H1 (cell line): Measurements from ENCODE around the gene S100A14. TPM values are rescaled to one million over a fixed set of nuclear protein-coding genes. Genes with fewer than 3 reads are reported as not detected.

ENCODE experiments used
- CTCF ChIA-PET: fragments of 300-600 bp; sonication (Branson Sonifier 250); formaldehyde crosslinking; loops from one replicate; lab custom pipeline; 2021; ENCODE audit not compliant: partially characterized antibody; lab: Charles Lee
- POLR2A ChIA-PET: fragments of 300-600 bp; sonication (Branson Sonifier 250); formaldehyde crosslinking; loops from one replicate; lab custom pipeline; 2021; ENCODE audit warnings: inconsistent platforms; ENCODE audit not compliant: partially characterized antibody; lab: Charles Lee
- DNase-seq, 2 experiments: peaks; one replicate each; pipeline versions ENCODE4 v3.0.0 to v3.0.0-alpha.2; 2010 to 2022; ENCODE audit warnings: low spot score in 2 of 2, low read depth in 1 of 2, mixed read lengths in 1 of 2
- FAIRE-seq: peaks from 2 replicates; lab custom pipeline; 2011; peaks lifted over from hg19 to GRCh38; lab: Jason Lieb, UNC
- H2AFZ ChIP-seq: 2 replicates; pipeline ENCODE4 v1.8.1; 2012; ENCODE audit warnings: low read length, inconsistent platforms
- H2AK5ac ChIP-seq: 2 replicates; pipeline ENCODE4 v1.6.1; 2013; ENCODE audit warnings: low read depth, low read length
- H2BK120ac ChIP-seq: replicated peaks from 2 replicates; pipeline ENCODE3; 2013; ENCODE audit warnings: low read depth, low read length, inconsistent platforms
- H2BK12ac ChIP-seq: 2 replicates; pipeline ENCODE4 v1.6.1; 2013; ENCODE audit warnings: low read depth, low read length
- H2BK15ac ChIP-seq: 2 replicates; pipeline ENCODE4 v1.6.1; 2013; ENCODE audit warnings: low read length
- H2BK20ac ChIP-seq: 2 replicates; pipeline ENCODE4 v1.6.1; 2013; ENCODE audit warnings: low read length
- H2BK5ac ChIP-seq: 2 replicates; pipeline ENCODE4 v1.6.1; 2013; ENCODE audit warnings: low read depth, low read length
- H3K14ac ChIP-seq: 2 replicates; pipeline ENCODE4 v1.6.1; 2013; ENCODE audit warnings: inconsistent platforms; ENCODE audit not compliant: insufficient read length
- H3K18ac ChIP-seq: 2 replicates; pipeline ENCODE4 v1.6.1; 2013; ENCODE audit warnings: low read length; ENCODE audit errors: extremely low read depth
- H3K23ac ChIP-seq: 2 replicates; pipeline ENCODE4 v1.6.1; 2013; ENCODE audit warnings: inconsistent platforms; ENCODE audit not compliant: insufficient read length
- H3K23me2 ChIP-seq: 2 replicates; pipeline ENCODE4 v1.6.1; 2013; ENCODE audit warnings: low read depth, low read length
- H3K27ac ChIP-seq: 2 replicates; pipeline ENCODE4 v1.6.1; 2011; ENCODE audit warnings: low read depth, low read length, inconsistent platforms
- H3K27me3 ChIP-seq, 4 experiments: replicated peaks in 1 of 4; 1 replicate in 1 of 4; 2 replicates in 3 of 4; pipeline versions ENCODE4 v1.6.1 to v1.8.1; 2011 to 2013; ENCODE audit warnings: low read length in 3 of 4, mild to moderate bottlenecking in 3 of 4, inconsistent platforms in 2 of 4, mixed read lengths in 2 of 4, moderate library complexity in 1 of 4; ENCODE audit not compliant: control insufficient read depth in 3 of 4, insufficient read depth in 3 of 4; ENCODE audit errors: extremely low read depth in 1 of 4
- H3K36me3 ChIP-seq, 4 experiments: 2 replicates each; pipeline versions ENCODE4 v1.6.1 to v1.8.1; 2011 to 2013; ENCODE audit warnings: mild to moderate bottlenecking in 4 of 4, low read length in 3 of 4, moderate library complexity in 2 of 4, control low read depth in 1 of 4, inconsistent platforms in 1 of 4; ENCODE audit not compliant: insufficient read depth in 4 of 4, control insufficient read depth in 2 of 4
- H3K4ac ChIP-seq: replicated peaks from 2 replicates; pipeline ENCODE3; 2013; ENCODE audit warnings: low read length, low read depth, mixed read lengths, inconsistent platforms; ENCODE audit not compliant: insufficient read length
- H3K4me1 ChIP-seq, 4 experiments: replicated peaks in 1 of 4; 1 replicate in 1 of 4; 2 replicates in 3 of 4; pipeline versions ENCODE4 v1.6.1 to v1.8.1; 2011 to 2013; ENCODE audit warnings: low read length in 3 of 4, inconsistent platforms in 2 of 4, mixed read lengths in 1 of 4; ENCODE audit not compliant: insufficient read depth in 4 of 4, control insufficient read depth in 3 of 4
- H3K4me2 ChIP-seq, 2 experiments: 2 replicates each; pipeline versions ENCODE4 v1.6.1 to v1.8.1; 2011 to 2013; ENCODE audit warnings: low read depth in 2 of 2, low read length in 2 of 2, control low read depth in 1 of 2, inconsistent platforms in 1 of 2, mild to moderate bottlenecking in 1 of 2; ENCODE audit not compliant: insufficient read depth in 1 of 2
- H3K4me3 ChIP-seq, 4 experiments: fragments of 200-600, 300-600 bp in 1 of 4; sonication (generic), shearing (Covaris generic), sonication (Bioruptor Twin) in 1 of 4; 2 replicates each; pipeline versions ENCODE4 v1.5.1 to v1.8.1; 2011 to 2016; ENCODE audit warnings: low read length in 4 of 4, low read depth in 3 of 4, control low read depth in 2 of 4, inconsistent platforms in 2 of 4, mild to moderate bottlenecking in 2 of 4, mixed read lengths in 1 of 4, moderate library complexity in 1 of 4; ENCODE audit not compliant: insufficient read depth in 2 of 4; ENCODE audit errors: extremely low read depth in 1 of 4
- H3K56ac ChIP-seq: replicated peaks from 2 replicates; pipeline ENCODE3; 2013; ENCODE audit warnings: low read depth, mild to moderate bottlenecking, mixed read lengths, low read length, inconsistent platforms; ENCODE audit not compliant: insufficient read length
- H3K79me1 ChIP-seq: 2 replicates; pipeline ENCODE4 v1.6.1; 2013; ENCODE audit warnings: low read depth, low read length, control low read depth
- H3K79me2 ChIP-seq, 2 experiments: 2 replicates each; pipeline versions ENCODE4 v1.6.1 to v1.8.1; 2012 to 2013; ENCODE audit warnings: low read length in 2 of 2, mild to moderate bottlenecking in 2 of 2, inconsistent platforms in 1 of 2; ENCODE audit not compliant: insufficient read depth in 2 of 2, control insufficient read depth in 1 of 2
- H3K9ac ChIP-seq, 4 experiments: replicated peaks in 1 of 4; 1 replicate in 1 of 4; 2 replicates in 3 of 4; pipeline versions ENCODE4 v1.6.1 to v1.8.1; 2011 to 2013; ENCODE audit warnings: low read depth in 3 of 4, low read length in 3 of 4, control low read depth in 2 of 4, mild to moderate bottlenecking in 2 of 4, moderate library complexity in 2 of 4, inconsistent platforms in 1 of 4; ENCODE audit errors: extremely low read depth in 1 of 4
- H3K9me3 ChIP-seq, 2 experiments: 2 replicates each; pipeline versions ENCODE4 v1.6.1 to v1.8.1; 2012 to 2013; ENCODE audit warnings: mild to moderate bottlenecking in 2 of 2, moderate library complexity in 2 of 2, control low read depth in 1 of 2, inconsistent platforms in 1 of 2, low read depth in 1 of 2, low read length in 1 of 2, mixed read lengths in 1 of 2; ENCODE audit not compliant: insufficient read depth in 2 of 2
- H4K20me1 ChIP-seq, 2 experiments: replicated peaks in 1 of 2; 2 replicates each; pipeline versions ENCODE3 to v1.8.1; 2011 to 2013; ENCODE audit warnings: inconsistent platforms in 2 of 2, low read length in 2 of 2, mild to moderate bottlenecking in 1 of 2; ENCODE audit not compliant: insufficient read depth in 2 of 2, control insufficient read depth in 1 of 2
- H4K5ac ChIP-seq: 2 replicates; pipeline ENCODE4 v1.6.1; 2013; ENCODE audit warnings: low read length, low read depth, mixed read lengths, inconsistent platforms; ENCODE audit not compliant: insufficient read length
- H4K8ac ChIP-seq: 2 replicates; pipeline ENCODE4 v1.8.0; 2013; ENCODE audit warnings: mild to moderate bottlenecking, moderate library complexity, low read length, inconsistent platforms; ENCODE audit not compliant: insufficient read depth; ENCODE audit errors: extremely low read depth
- H4K91ac ChIP-seq: replicated peaks from 2 replicates; pipeline ENCODE3; 2013; ENCODE audit warnings: low read length, mixed read lengths, inconsistent platforms; ENCODE audit not compliant: insufficient read length
- BCL11A ChIP-seq, 2 experiments: IDR thresholded peaks; one replicate each; pipeline ENCODE4 v1.6.1; 2011; ENCODE audit warnings: low read depth in 2 of 2, low read length in 2 of 2, mild to moderate bottlenecking in 2 of 2
- CHD1 ChIP-seq: IDR thresholded peaks from 2 replicates; pipeline ENCODE4 v1.6.1; 2012; ENCODE audit warnings: low read depth, low read length, improper control_type of control experiment
- CHD2 ChIP-seq: IDR thresholded peaks from 2 replicates; pipeline ENCODE4 v1.6.1; 2012; ENCODE audit warnings: low read length, improper control_type of control experiment
- EGR1 ChIP-seq: IDR thresholded peaks from 2 replicates; pipeline ENCODE4 v1.6.1; 2011; ENCODE audit warnings: low read depth, low read length, borderline replicate concordance
- GABPA ChIP-seq: IDR thresholded peaks from 2 replicates; pipeline ENCODE4 v1.6.1; 2011; ENCODE audit warnings: mild to moderate bottlenecking, low read length, moderate library complexity, borderline replicate concordance; ENCODE audit not compliant: insufficient read depth
- JUND ChIP-seq: IDR thresholded peaks from 2 replicates; pipeline ENCODE4 v1.6.1; 2011; ENCODE audit warnings: mild to moderate bottlenecking, improper control_type of control experiment, low read length
- MAX ChIP-seq: IDR thresholded peaks from 2 replicates; pipeline ENCODE4 v1.6.1; 2012; ENCODE audit warnings: inconsistent platforms
- RAD21 ChIP-seq, 2 experiments: IDR thresholded peaks in 1 of 2; conservative IDR thresholded peaks in 1 of 2; 2 replicates each; pipeline ENCODE4 v1.6.1; 2011; ENCODE audit warnings: low read depth in 2 of 2, low read length in 2 of 2, improper control_type of control experiment in 1 of 2, inconsistent platforms in 1 of 2, mild to moderate bottlenecking in 1 of 2, moderate library complexity in 1 of 2
- RFX5 ChIP-seq: IDR thresholded peaks from 2 replicates; pipeline ENCODE4 v1.6.1; 2011; ENCODE audit warnings: low read depth, low read length, improper control_type of control experiment, borderline replicate concordance
- TCF12 ChIP-seq: IDR thresholded peaks from 2 replicates; pipeline ENCODE4 v1.6.1; 2011; ENCODE audit warnings: low read depth, mild to moderate bottlenecking, low read length
- WGBS, 2 experiments: shearing (Covaris generic) in 1 of 2; methylation state at CpG; one replicate each; pipeline versions ENCODE4 v1.1.6 to v1.1.7; 2013 to 2015; ENCODE audit warnings: low lambda C conversion rate in 2 of 2, mixed read lengths in 2 of 2, inconsistent platforms in 1 of 2, low coverage in 1 of 2, missing lambda C conversion rate in 1 of 2; ENCODE audit not compliant: insufficient replicate concordance in 2 of 2, insufficient coverage in 1 of 2, insufficient read length in 1 of 2; ENCODE audit errors: extremely low coverage in 1 of 2, missing lambda C conversion rate in 1 of 2; 5-methylcytosine and 5-hydroxymethylcytosine counted together
- polyA plus RNA-seq, 7 experiments: library from polyadenylated mRNA; depleted of rRNA in 3 of 7; stranded (reverse) in 5 of 7; unstranded in 2 of 7; fragments of >200 nt in 5 of 7; fragments of 200-250 nt in 2 of 7; gene quantifications; 1 replicate in 5 of 7; 2 replicates in 1 of 7; 4 replicates in 1 of 7; pipeline versions ENCODE4 v1.2.1 to v1.2.3, GENCODE V29; 2011 to 2013; ENCODE audit warnings: missing spikeins in 2 of 7, mixed read lengths in 2 of 7
- total RNA-seq: library from RNA; stranded (reverse); fragmentation: NEBNext Ultra II Directional; extraction: Animal tissue kit (Norgen Biotek cat#: 25700); gene quantifications from 2 replicates; pipeline ENCODE4 v1.2.1, GENCODE V29; 2021

S100A14 gene
- total and polyA plus RNA-seq, 2 of the 8 experiments (the other 6 are each of a cell fraction or from before 2014, with no cell fraction given) = 1.4 to 5.3 TPM

GRCh38 chr1:153626904-153627714, 11.0 kb upstream of the S100A14 start, which contains the start of gene S100A13:
Gene S100A13 (minus strand): TSS chr1:153627505. CDS start chr1:153626472, 1,033 bp downstream.
- 0 out of 2 replicates have a peak within 1 kb of the TSS, but pooled peaks have one; percentile 75 for H2BK20ac ChIP-seq
- ChIA-PET POLR2A (interaction anchor here (0.6 to 15.6 kb wide), 38 partner anchors 10 to 1241 kb away, joined by 3 to 261 read pairs (median 4); partner anchors contain the start of genes RPS27, S100A14, S100A16 and S100A4), CTCF (interaction anchor here (0.6 to 10.2 kb wide), 45 partner anchors 8 to 315 kb away, joined by 3 to 115 read pairs (median 5); partner anchors contain the start of genes S100A14, S100A16, S100A4 and S100A6)
- no peak within 1 kb of the TSS for H2BK120ac ChIP-seq
- peak within 1 kb of the TSS; percentile 57 for H4K5ac ChIP-seq
- H2BK15ac ChIP-seq = peak within 1 kb of the TSS; percentile 98; the same call in 1 of the 2 replicates
- peak within 1 kb of the TSS; percentile 71 for H3K4ac ChIP-seq
- FAIRE-seq (peak; percentile 45), DNase-seq (peak; percentile 92 to 94)
- H3K9me3 ChIP-seq = no peaks in the 10 kb centered on the region
- H3K23ac ChIP-seq = no peak within 1 kb of the TSS
- H3K79me1 ChIP-seq = no peaks in the 10 kb centered on the region
- peak within 1 kb of the TSS; percentile 59 for H4K91ac ChIP-seq
- peak within 1 kb of the TSS in 2 of 4 experiments; percentile 69 to 70; a peak in 4 of 7 replicates for H3K9ac ChIP-seq
- peaks cover 0 to 13% (median 7%) of the 10 kb centered on the region in 4 experiments; a peak in 6 of 7 replicates for H3K4me1 ChIP-seq
- no peaks in the 10 kb centered on the region for H4K20me1 ChIP-seq
- H3K56ac ChIP-seq = no peak within 1 kb of the TSS
- H2BK5ac ChIP-seq = peak within 1 kb of the TSS; percentile 68
- no peak within 1 kb of the TSS for H3K14ac ChIP-seq
- peak within 1 kb of the TSS; percentile 93 for H3K18ac ChIP-seq
- peak within 1 kb of the TSS; percentile 72; the same call in 1 of the 2 replicates for H2AFZ ChIP-seq
- peak within 1 kb of the TSS; percentile 45 to 77 (median 72) for H3K4me3 ChIP-seq
- peaks cover 7% of the 10 kb centered on the region for H3K23me2 ChIP-seq
- no peak within 1 kb of the TSS; the same call in 1 of the 2 replicates for H2AK5ac ChIP-seq
- peak within 1 kb of the TSS; percentile 80; the same call in 1 of the 2 replicates for H4K8ac ChIP-seq
- peak within 1 kb of the TSS; percentile 92 for H2BK12ac ChIP-seq
- H3K4me2 ChIP-seq = peak within 1 kb of the TSS; percentile 74 to 95
- WGBS, 2 experiments = 8% methylated on average over 28 of the region's 28 CpGs; no CpG with 5 or more reads in 1 of the 2 experiments
- H3K27me3 ChIP-seq = no peaks in the 10 kb centered on the region
- peak within 1 kb of the TSS; percentile 59 for H3K27ac ChIP-seq
- H3K79me2 ChIP-seq = no peaks in the 10 kb centered on the region
- H3K36me3 ChIP-seq = peaks cover 0 to 4% (median 1%) of the 10 kb centered on the region in 4 experiments; a peak in 3 of 8 replicates
- TF ChIP-seq EGR1 (peak; percentile 91), MAX (peak; percentile 13; the same call in 1 of the 2 replicates), CHD2 (0 out of 2 replicates have a peak, but pooled peaks have one; percentile 30), RFX5 (0 out of 2 replicates have a peak, but pooled peaks have one; percentile 38), BCL11A (IDR thresholded peaks at IDR 0.05; ENCODE audit: low read depth in 2 of 2, low read length in 2 of 2) (no peak), JUND (peak; percentile 57; the same call in 1 of the 2 replicates), CHD1 (no peak), TCF12 (no peak), RAD21 (IDR thresholded peaks at IDR 0.05 in 1 of 2, conservative IDR thresholded peaks at IDR 0.05 in 1 of 2; ENCODE audit: low read depth in 2 of 2, low read length in 2 of 2) (peak; percentile 67 to 78), GABPA (no peak)
